Pancreas (tissue), 10 donors: ENCODE results near the gene AKR1C4. TPM values are rescaled to one million over a fixed set of nuclear protein-coding genes. Genes with fewer than 3 reads are reported as not detected.
"Not testable (repeated sequence)": the region's sequence is repeated elsewhere in the genome, so short reads cannot be mapped to it uniquely, and the experiment has no call there.

Source experiments
- ATAC-seq, 4 donors: fragments of 200-7000 bp; cut with Tn5 transposase; one replicate each; pipeline versions ENCODE4 v1.8.0 to v1.9.1; 2020; ENCODE audit warnings: mild to moderate bottlenecking in 4 of 4, moderate library complexity in 4 of 4
- DNase-seq, 6 donors: peaks; one replicate each; pipeline ENCODE4 v3.0.0-alpha.2; 2020
- FAIRE-seq: peaks from 2 replicates; lab custom pipeline; 2012; peaks lifted over from hg19 to GRCh38; lab: Jason Lieb, UNC
- H3K27ac ChIP-seq, 4 donors: fragments of 200-600 bp; sonication (generic); 1 replicate in 3 of 4; 2 replicates in 1 of 4; pipeline versions ENCODE4 v1.5.0 to v1.8.0; 2020
- H3K27me3 ChIP-seq, 4 donors: fragments of 200-600 bp; one replicate each; pipeline ENCODE4 v1.8.0; 2021
- H3K36me3 ChIP-seq, 3 donors: fragments of 200-600 bp; sonication (generic) in 1 of 3; one replicate each; pipeline versions ENCODE4 v1.5.0 to v1.8.0; 2020 to 2021
- H3K4me1 ChIP-seq, 3 donors: fragments of 200-600 bp; one replicate each; pipeline ENCODE4 v1.8.0; 2021
- H3K4me3 ChIP-seq, 4 donors: fragments of 200-600 bp; sonication (generic) in 2 of 4; one replicate each; pipeline versions ENCODE4 v1.5.0 to v1.8.0; 2020 to 2021
- H3K9me3 ChIP-seq, 4 donors: fragments of 200-600 bp; one replicate each; pipeline ENCODE4 v1.8.0; 2021
- WGBS, 2 donors: extraction: QIAGEN DNeasy Blood & Tissue Kit; methylation state at CpG; one replicate each; pipeline ENCODE4 v1.1.7; 2013; 5-methylcytosine and 5-hydroxymethylcytosine counted together
- intact Hi-C, 3 donors: fragments of 100-400 bp; cut with DNase I; formaldehyde crosslinking; loops; one replicate each; pipeline versions ENCODE4 v1.11.1 to v1.14.2; 2022
- polyA plus RNA-seq, 2 donors: library from polyadenylated mRNA; stranded (reverse); fragments of 200-250 nt; gene quantifications; one replicate each; pipeline ENCODE4 v1.2.3, GENCODE V29; 2013
- total RNA-seq, 6 donors: library from RNA; stranded (reverse); fragmentation: NEBNext Ultra II Directional in 4 of 6; extraction: Animal tissue kit (Norgen Biotek cat#: 25700) in 4 of 6; gene quantifications; one replicate each; pipeline versions ENCODE4 v1.2.1 to v1.2.4, GENCODE V29; 2021 to 2023
- TF ChIP-seq, protein P1 (sequence below), 4 donors: fragments of 200-600 bp; sonication (generic) in 3 of 4; IDR thresholded peaks; one replicate each; pipeline versions ENCODE4 v1.5.0 to v1.8.0; 2021; ENCODE audit warnings: antibody characterized with exemption in 4 of 4
- donor health status: healthy with polysubstance abuse.
- donor health status: DM: no; HTN: no; CAD: no; lungs with moderate emphysema.
- donor health status: DM: no; HTN: no; CAD: no.
- donor health status: control.
- donor health status: control.
- donor health status: Bipolar disorder and iron deficiency.
- donor health status: DM: yes; HTN: yes; CAD: no.
- donor health status: DM: no; HTN: no; CAD: no.
- donor health status: DM: no; HTN: no; CAD: no.
- donor health status: DM: yes; HTN: yes; CAD: no.

The AKR1C4 gene
- total and polyA plus RNA-seq, 8 donors, result 0.07 to 0.28 (median 0.20) TPM; not detected in 4

DNA sequence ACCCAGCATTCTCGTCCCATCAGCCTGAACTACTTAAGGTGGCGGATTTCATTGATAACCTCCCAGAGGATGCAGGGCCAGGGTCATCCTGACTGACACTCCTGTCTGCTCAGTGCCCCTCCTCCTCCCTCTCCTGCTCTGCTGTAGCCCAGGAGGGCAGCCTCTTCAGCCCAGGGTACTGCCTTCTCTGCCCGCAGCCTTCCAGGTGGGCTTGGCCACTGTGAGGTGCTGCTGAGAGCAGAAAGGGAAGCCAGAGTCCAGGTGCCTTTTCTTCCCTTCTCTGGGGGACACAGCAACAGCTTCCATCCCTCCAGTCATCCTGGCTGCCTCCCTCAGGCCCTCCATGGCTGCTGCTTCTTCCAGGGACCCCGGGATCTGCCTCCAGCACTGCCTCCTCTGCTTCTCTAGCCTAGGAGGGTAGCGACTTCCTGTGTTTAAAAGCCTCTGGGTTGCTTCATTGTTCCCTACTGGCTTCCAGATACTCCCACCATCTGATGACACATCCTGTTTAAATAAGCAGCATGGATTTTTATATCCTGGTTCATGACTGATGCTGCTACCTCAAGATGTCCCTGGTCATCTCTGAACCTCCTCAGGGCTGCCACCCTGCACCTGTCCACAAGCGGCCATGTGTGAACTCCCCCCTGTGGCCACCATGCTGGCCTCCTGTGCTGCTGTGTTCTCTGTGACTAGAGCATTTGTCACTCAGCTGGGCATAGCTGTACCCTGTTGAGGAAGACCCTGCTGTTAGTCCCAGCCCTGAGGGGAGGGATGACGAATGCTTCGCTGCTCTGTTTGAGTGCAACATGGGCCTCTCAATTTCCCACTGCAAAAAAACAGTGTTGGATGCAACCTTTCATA is 55.8 kb downstream of the AKR1C4 start:
- ATAC-seq, result no peak
- no peaks in the 10 kb centered on the region for H3K4me1 ChIP-seq
- TF ChIP-seq, protein P1, sequence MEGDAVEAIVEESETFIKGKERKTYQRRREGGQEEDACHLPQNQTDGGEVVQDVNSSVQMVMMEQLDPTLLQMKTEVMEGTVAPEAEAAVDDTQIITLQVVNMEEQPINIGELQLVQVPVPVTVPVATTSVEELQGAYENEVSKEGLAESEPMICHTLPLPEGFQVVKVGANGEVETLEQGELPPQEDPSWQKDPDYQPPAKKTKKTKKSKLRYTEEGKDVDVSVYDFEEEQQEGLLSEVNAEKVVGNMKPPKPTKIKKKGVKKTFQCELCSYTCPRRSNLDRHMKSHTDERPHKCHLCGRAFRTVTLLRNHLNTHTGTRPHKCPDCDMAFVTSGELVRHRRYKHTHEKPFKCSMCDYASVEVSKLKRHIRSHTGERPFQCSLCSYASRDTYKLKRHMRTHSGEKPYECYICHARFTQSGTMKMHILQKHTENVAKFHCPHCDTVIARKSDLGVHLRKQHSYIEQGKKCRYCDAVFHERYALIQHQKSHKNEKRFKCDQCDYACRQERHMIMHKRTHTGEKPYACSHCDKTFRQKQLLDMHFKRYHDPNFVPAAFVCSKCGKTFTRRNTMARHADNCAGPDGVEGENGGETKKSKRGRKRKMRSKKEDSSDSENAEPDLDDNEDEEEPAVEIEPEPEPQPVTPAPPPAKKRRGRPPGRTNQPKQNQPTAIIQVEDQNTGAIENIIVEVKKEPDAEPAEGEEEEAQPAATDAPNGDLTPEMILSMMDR (IDR thresholded peaks at IDR 0.05), result no peak
- H3K36me3 ChIP-seq, result no peaks in the 10 kb centered on the region
- no peak for DNase-seq
- no peak overlapping the region for H3K27ac ChIP-seq
- intact Hi-C loops, result no loop called here
- 72 to 75% methylated on average over 8 of the region's 8 CpGs for WGBS, 2 donors
- no peak overlapping the region for H3K4me3 ChIP-seq
- no peaks in the 10 kb centered on the region for H3K9me3 ChIP-seq
- H3K27me3 ChIP-seq, result no peaks in the 10 kb centered on the region
- no peak for FAIRE-seq

DNA sequence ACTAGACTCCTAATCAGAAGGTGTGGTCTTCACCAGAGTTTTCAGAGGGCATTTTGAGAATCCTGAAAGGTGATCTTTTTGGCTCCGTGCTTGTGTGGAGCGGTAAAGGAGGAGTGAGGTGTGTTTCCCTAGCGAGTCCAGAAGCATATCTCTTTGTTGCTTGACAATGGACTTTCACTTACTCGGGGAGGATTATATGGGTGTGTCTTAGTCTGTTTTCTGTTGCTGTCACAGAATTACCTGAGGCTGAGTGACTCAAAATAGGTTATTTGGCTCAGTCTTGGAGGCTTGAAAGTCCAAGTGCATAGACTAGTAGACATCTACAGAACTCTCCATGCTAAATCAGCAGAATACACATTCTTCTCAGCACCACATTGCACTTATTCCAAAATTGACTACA is 57.9 kb downstream of the AKR1C4 start:
- Histone ChIP-seq H3K36me3 (no peaks in the 10 kb centered on the region), H3K4me3 (no peak overlapping the region), H3K27ac (no peak overlapping the region), H3K4me1 (no peaks in the 10 kb centered on the region), H3K9me3 (no peaks in the 10 kb centered on the region), H3K27me3 (no peaks in the 10 kb centered on the region)
- FAIRE-seq, result no peak
- TF ChIP-seq, protein P1 (IDR thresholded peaks at IDR 0.05), result no peak
- 82 to 93% methylated on average over 4 of the region's 4 CpGs for WGBS, 2 donors
- intact Hi-C loops, result no loop called here
- no peak for DNase-seq
- no peak for ATAC-seq

DNA sequence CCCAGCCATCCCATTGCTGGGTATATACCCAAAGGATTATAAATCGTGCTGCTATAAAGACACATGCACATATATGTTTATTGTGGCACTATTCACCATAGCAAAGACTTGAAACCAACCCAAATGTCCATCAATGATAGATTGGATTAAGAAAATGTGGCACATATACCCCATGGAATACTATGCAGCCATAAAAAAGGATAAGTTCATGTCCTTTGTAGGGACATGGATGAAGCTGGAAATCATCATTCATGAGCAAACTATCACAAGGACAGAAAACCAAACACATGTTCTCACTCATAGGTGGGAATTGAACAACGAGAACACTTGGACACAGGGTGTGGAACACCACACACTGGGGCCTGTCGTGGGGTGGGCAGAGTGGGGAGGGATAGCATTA is 61.1 kb downstream of the AKR1C4 start:
- H3K9me3 ChIP-seq, intact Hi-C loops, H3K27ac ChIP-seq, H3K36me3 ChIP-seq, H3K4me3 ChIP-seq, DNase-seq, FAIRE-seq, H3K27me3 ChIP-seq, ATAC-seq, H3K4me1 ChIP-seq: not testable (repeated sequence)
- 83 to 90% methylated on average over 3 of the region's 3 CpGs for WGBS, 2 donors

DNA sequence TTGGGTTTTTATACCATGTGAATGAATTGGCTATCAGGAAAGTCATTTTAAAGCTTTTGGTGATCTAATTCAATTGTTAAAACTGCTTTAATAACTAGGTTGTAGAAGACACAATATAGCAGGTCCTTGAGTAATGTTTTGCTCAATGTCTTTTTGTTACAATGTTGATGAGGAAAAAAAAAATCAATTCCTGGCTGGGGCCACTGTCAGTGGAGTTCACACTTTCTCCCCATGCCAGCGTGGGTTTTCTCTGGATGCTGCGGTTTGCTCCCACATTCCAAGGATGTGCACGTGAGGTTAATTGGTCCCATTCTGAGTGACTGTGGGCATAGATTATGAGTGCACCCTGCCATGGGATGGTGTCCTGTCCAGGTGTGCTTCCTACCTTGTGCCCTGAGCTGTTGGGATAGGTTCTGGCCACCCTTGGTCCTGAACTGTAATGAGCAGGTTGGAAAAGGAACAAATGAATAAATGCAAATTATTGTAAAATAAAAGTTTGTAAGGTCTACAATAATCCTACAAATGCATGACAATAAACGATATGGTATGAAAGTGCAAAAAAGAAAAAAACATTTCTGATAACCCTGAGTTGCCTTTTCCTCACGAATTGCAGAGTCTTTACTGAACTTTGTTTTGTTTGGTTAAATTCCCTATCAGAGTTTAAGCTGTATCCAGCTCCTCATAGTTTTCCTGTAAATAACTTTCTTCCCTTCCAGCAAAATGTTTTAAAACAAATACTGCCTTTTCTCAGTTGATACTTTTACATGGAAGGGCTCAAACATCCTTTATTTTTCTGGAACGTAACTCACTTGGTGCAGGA is 62.7 kb downstream of the AKR1C4 start:
- Histone ChIP-seq H3K4me1 (no peaks in the 10 kb centered on the region), H3K9me3 (peaks cover 0 to 4% (median 0%) of the 10 kb centered on the region in 4 donors), H3K36me3 (no peaks in the 10 kb centered on the region), H3K27ac (no peak overlapping the region), H3K27me3 (no peaks in the 10 kb centered on the region), H3K4me3 (no peak overlapping the region)
- 64 to 67% methylated on average over 6 of the region's 6 CpGs for WGBS, 2 donors
- ATAC-seq (no peak), FAIRE-seq (no peak), DNase-seq (no peak)
- TF ChIP-seq, protein P1 (IDR thresholded peaks at IDR 0.05), result no peak
- intact Hi-C loops, result no loop called here

DNA sequence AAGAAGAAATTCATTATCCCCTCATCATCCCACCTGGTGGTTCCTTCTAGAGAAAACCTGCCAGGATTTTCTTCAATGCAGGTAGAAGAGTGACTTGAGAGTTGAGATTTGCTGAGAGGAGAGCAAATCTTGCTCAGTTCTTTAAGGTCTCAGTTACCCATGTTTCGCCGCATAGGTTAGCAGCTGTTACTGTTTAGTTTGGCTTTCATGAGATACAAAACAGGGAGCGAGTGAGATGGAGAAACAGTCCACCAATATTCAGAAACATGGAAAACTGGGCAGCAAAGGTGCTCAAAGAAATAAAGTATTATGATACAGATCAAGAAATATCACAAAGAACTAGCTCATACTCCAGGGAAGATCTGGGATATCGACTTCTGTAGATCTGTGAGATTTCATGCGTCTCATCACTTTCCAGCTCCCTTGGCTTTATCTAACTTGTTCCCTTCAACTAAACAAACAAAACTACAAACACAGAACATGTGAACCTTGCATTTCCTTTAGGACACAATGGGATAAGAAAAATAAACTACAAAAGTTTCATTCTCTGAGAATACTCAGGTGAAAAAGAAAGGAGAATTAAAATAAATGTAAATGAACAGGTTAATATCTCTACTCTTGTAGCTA is 63.4 kb downstream of the AKR1C4 start:
- H3K27ac ChIP-seq, result no peak overlapping the region
- ATAC-seq, result no peak
- WGBS, 2 donors, result 59 to 60% methylated on average over 5 of the region's 5 CpGs

More for the DNA sequence above, 63.4 kb downstream of the AKR1C4 start:
- Histone ChIP-seq H3K4me3 (no peak overlapping the region), H3K27me3 (no peaks in the 10 kb centered on the region), H3K36me3 (no peaks in the 10 kb centered on the region), H3K4me1 (no peaks in the 10 kb centered on the region), H3K9me3 (peaks cover 0 to 4% (median 0%) of the 10 kb centered on the region in 4 donors)
- DNase-seq, result no peak
- TF ChIP-seq, protein P1 (IDR thresholded peaks at IDR 0.05), result no peak
- no peak for FAIRE-seq
- intact Hi-C loops, result no loop called here
